Common myeloid progenitor, CD34-positive (primary cell): Measurements from ENCODE around the gene TSPAN18.

Experiments
- CTCF ChIA-PET: fragments of 350-600 bp; sonication (Branson Sonifier 250); formaldehyde crosslinking; loops from one replicate; lab custom pipeline; 2021; ENCODE audit warnings: antibody characterized with exemption; lab: Charles Lee
- POLR2A ChIA-PET: fragments of 350-600 bp; sonication (Branson Sonifier 250); formaldehyde crosslinking; loops from one replicate; lab custom pipeline; 2021; ENCODE audit warnings: antibody characterized with exemption; lab: Charles Lee
- DNase-seq, 3 donors: peaks; one replicate each; pipeline versions ENCODE4 v3.0.0 to v3.0.0-alpha.2; 2013
- H3K27ac ChIP-seq, 2 experiments: 1 replicate in 1 of 2; 2 replicates in 1 of 2; pipeline ENCODE4 v1.7.0; 2013; ENCODE audit warnings: inconsistent platforms in 2 of 2, low read length in 2 of 2, mild to moderate bottlenecking in 2 of 2, low read depth in 1 of 2, moderate library complexity in 1 of 2; ENCODE audit not compliant: severe bottlenecking in 2 of 2, insufficient read depth in 1 of 2, poor library complexity in 1 of 2
- H3K27me3 ChIP-seq, 5 experiments: replicated peaks in 2 of 5; 1 replicate in 3 of 5; 2 replicates in 2 of 5; pipeline versions ENCODE4 v1.6.1 to v1.7.0; 2013; ENCODE audit warnings: low read length in 4 of 5, mild to moderate bottlenecking in 2 of 5, moderate library complexity in 2 of 5, inconsistent platforms in 1 of 5; ENCODE audit not compliant: insufficient read depth in 5 of 5, control insufficient read depth in 4 of 5
- H3K36me3 ChIP-seq, 4 experiments: 1 replicate in 2 of 4; 2 replicates in 2 of 4; pipeline versions ENCODE4 v1.6.1 to v1.7.0; 2013; ENCODE audit warnings: low read length in 3 of 4, control low read depth in 1 of 4, mild to moderate bottlenecking in 1 of 4; ENCODE audit not compliant: control insufficient read depth in 4 of 4, insufficient read depth in 4 of 4
- H3K4me1 ChIP-seq, 4 experiments: 1 replicate in 3 of 4; 2 replicates in 1 of 4; pipeline versions ENCODE4 v1.6.1 to v1.7.1; 2013; ENCODE audit warnings: low read length in 3 of 4, mild to moderate bottlenecking in 3 of 4, control low read depth in 1 of 4, inconsistent platforms in 1 of 4, moderate library complexity in 1 of 4; ENCODE audit not compliant: control insufficient read depth in 4 of 4, insufficient read depth in 4 of 4; ENCODE audit errors: control extremely low read depth in 1 of 4
- H3K4me3 ChIP-seq, 7 experiments: 1 replicate in 4 of 7; 2 replicates in 3 of 7; pipeline versions ENCODE4 v1.5.1 to v1.7.0; 2013; ENCODE audit warnings: mild to moderate bottlenecking in 7 of 7, low read length in 6 of 7, moderate library complexity in 6 of 7, inconsistent platforms in 2 of 7, low read depth in 2 of 7, control low read depth in 1 of 7; ENCODE audit not compliant: insufficient read depth in 4 of 7, control insufficient read depth in 1 of 7; ENCODE audit errors: extremely low read depth in 1 of 7
- H3K9me3 ChIP-seq, 5 experiments: 1 replicate in 4 of 5; 2 replicates in 1 of 5; pipeline versions ENCODE4 v1.6.1 to v1.7.1; 2013; ENCODE audit warnings: low read length in 4 of 5, mild to moderate bottlenecking in 2 of 5, inconsistent platforms in 1 of 5, low read depth in 1 of 5, moderate library complexity in 1 of 5; ENCODE audit not compliant: control insufficient read depth in 4 of 5, insufficient read depth in 2 of 5; ENCODE audit errors: control extremely low read depth in 1 of 5
- whole genome bisulfite sequencing: methylation state at CpG from one replicate; pipeline ENCODE4 v1.1.5; 2013; ENCODE audit not compliant: insufficient coverage; 5-methylcytosine and 5-hydroxymethylcytosine counted together

TSPAN18 gene

DNA sequence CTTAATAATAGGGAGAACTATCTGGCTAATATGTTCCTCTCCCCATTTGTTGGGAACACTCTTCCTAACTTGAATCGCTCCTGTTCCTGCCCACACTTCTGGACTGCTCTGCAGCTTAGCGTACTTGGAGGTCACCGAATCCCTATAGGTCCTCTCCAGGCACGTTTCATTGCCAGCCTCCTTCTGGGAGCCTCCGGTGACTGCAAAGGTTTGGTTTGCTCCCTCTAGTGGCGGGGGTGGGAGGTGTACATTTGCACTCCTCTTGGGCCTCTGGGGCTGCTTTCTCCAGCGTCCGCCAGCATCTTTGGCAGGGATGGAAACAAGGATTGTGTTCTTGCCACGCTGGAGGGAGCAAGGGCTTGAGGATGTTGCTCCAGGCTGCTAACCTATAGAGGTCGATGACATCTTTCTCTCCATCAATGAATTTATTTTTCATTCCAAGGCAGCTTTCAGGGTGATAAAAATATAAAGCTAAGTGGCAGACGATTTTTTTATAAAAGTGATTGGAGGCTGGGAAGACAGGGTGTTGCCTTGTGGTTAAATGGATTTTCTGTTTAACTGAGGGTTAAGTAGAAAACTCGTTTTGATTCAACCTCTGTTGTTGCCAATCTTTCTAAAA, 48.7 kb downstream of the TSPAN18 start:
- DNase-seq: peak; percentile 64 to 74 (median 67)
- ChIA-PET CTCF (interaction anchor here (0.7 to 5.7 kb wide), 22 partner anchors 11 to 252 kb away, joined by 3 to 60 read pairs (median 4); partner anchors contain the start of gene TSPAN18), POLR2A (interaction anchor here (0.6 kb wide), 1 partner anchor 347 kb away, joined by 3 read pairs; no protein-coding TSS in a partner anchor)
- H3K4me3 ChIP-seq: no peak overlapping the region
- no peaks in the 10 kb centered on the region for H3K36me3 ChIP-seq
- peaks cover 0 to 2% (median 0%) of the 10 kb centered on the region in 5 experiments for H3K9me3 ChIP-seq
- H3K4me1 ChIP-seq: no peaks in the 10 kb centered on the region
- peaks cover 0 to 8% (median 0%) of the 10 kb centered on the region in 5 experiments for H3K27me3 ChIP-seq
- no peak overlapping the region for H3K27ac ChIP-seq
- 65% methylated on average over 5 of the region's 12 CpGs for WGBS

- H3K4me3 ChIP-seq: no peak overlapping the region
- H3K4me1 ChIP-seq: peaks cover 0 to under 1% (median 0%) of the 10 kb centered on the region in 4 experiments
- no peak for DNase-seq
- no peaks in the 10 kb centered on the region for H3K36me3 ChIP-seq
- POLR2A ChIA-PET: interaction anchor here (0.6 kb wide), 1 partner anchor 347 kb away, joined by 3 read pairs; no protein-coding TSS in a partner anchor
- CTCF ChIA-PET: interaction anchor here (0.7 to 5.7 kb wide), 21 partner anchors 12 to 252 kb away, joined by 3 to 60 read pairs (median 4); partner anchors contain the start of gene TSPAN18
- peaks cover 0 to 8% (median 0%) of the 10 kb centered on the region in 5 experiments for H3K27me3 ChIP-seq
- peaks cover 0 to 2% (median 0%) of the 10 kb centered on the region in 5 experiments for H3K9me3 ChIP-seq
- no peak overlapping the region for H3K27ac ChIP-seq
- WGBS: 91% methylated on average over 5 of the region's 7 CpGs
Observed at GRCh38 chr11:44775985-44776446, 49.3 kb downstream of the TSPAN18 start.

- 98% methylated on average over 6 of the region's 6 CpGs for WGBS
- ChIA-PET CTCF (interaction anchor here (0.6 to 5.7 kb wide), 15 partner anchors 11 to 219 kb away, joined by 3 to 60 read pairs (median 6); no protein-coding TSS in a partner anchor), POLR2A (no interaction called here)
- peaks cover 0 to 6% (median 0%) of the 10 kb centered on the region in 5 experiments for H3K27me3 ChIP-seq
- H3K4me1 ChIP-seq: peaks cover 0 to 4% (median 0%) of the 10 kb centered on the region in 4 experiments
- no peak for DNase-seq
- no peak overlapping the region for H3K27ac ChIP-seq
- H3K36me3 ChIP-seq: no peaks in the 10 kb centered on the region
- H3K4me3 ChIP-seq: no peak overlapping the region
- peaks cover 0 to 2% (median 0%) of the 10 kb centered on the region in 5 experiments for H3K9me3 ChIP-seq
Observed at GRCh38 chr11:44776551-44777208, 49.9 kb downstream of the TSPAN18 start.

DNA sequence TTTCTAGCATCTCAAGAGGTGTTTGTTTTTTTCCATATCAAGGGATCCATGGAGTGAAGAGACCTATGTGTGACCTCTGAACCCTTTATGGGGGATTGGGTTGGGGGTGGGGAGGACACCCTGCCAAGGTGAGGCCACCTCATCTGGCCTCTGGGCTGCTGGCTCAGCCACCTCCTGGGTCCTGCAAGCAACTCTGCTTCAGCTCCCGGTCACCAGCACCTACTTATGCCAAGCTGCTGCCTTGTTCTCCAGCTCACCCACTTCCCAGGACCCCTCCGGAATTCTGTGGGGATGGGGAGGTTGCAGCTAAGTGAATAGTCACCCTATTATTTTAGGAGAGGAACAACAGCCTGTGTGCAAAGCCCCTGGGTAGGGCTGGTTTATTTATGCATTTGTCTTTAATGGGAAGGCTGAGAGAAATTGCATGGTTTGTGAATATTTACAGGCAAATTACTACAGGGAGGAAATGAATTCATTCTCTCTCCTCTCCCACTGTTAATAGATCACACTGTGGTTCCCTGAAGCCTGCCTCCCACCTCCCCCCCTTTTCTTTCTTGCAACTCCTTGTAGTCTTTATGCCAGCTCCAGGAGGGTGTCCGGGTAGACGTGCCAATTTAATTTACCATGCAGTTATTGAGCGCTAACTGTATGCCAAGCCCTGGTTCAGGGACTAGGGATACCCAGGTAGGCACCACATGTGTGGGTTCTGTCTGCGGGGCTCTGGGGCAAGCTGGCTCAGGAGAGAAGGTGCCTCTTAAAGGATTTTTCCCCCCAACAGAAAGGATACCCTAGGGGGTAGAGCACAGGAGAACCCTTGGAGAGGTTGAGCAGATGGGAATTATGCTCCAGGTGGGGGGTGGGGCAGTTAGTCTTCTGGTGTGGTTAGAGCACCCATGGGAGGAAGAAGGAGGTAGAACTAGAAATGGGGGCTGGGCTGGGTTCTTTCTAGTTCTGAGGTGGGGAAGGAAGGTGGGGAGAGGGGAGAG, 50.7 kb downstream of the TSPAN18 start:
- POLR2A ChIA-PET: no interaction called here
- 100% methylated on average over 3 of the region's 6 CpGs for WGBS
- no peak for DNase-seq
- Histone ChIP-seq H3K36me3 (no peaks in the 10 kb centered on the region), H3K27me3 (peaks cover 0 to 6% (median 0%) of the 10 kb centered on the region in 5 experiments), H3K9me3 (no peaks in the 10 kb centered on the region), H3K27ac (no peak overlapping the region), H3K4me3 (no peak overlapping the region), H3K4me1 (peaks cover 0 to 4% (median 0%) of the 10 kb centered on the region in 4 experiments)
- CTCF ChIA-PET: interaction anchor here (0.6 to 5.7 kb wide), 12 partner anchors 10 to 220 kb away, joined by 3 to 60 read pairs (median 6); no protein-coding TSS in a partner anchor

DNA sequence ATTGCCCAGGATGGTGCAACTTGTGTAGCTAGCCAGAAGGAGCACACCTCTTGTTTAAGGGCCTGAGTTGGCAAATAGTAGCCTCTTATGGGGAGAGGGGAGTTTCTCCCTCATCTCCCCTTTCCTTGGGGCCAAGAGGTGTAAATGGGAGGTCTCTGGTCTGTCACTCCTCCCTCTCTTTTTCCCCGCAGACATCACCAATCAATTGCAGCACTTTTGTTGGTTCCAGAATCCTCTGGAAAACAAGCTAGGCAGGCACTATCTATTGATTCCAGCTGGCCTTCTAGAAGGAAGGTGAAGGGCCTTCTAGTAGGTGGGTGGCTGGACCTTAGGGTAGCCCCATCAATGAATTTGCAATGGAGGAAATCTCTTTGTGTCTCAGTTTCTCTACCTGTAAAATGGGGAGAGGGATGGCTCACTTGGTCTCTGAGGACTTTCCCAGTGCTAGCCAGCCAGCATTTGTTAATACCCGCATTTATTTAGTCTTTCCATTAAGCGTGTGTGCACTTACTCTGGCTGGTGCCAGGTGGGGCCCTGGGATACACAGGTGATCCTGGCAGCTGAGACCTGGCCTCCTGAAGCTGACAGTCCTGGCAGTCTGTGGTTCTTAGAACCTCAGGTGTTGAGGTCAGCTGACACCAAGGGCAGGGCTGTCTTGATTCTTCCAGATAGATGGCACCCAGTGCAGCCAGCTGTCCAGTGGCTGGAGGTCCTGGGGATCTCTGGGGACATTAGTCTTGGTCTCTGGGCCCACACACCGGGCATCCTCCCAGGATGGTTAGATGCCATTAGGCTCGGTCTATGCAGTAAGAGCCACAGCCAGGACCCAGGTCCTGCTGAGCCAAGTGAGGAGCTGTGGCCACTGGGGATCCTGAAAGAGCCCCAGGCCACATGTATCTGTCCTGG, 51.7 kb downstream of the TSPAN18 start:
- no peaks in the 10 kb centered on the region for H3K36me3 ChIP-seq
- 97% methylated on average over 4 of the region's 5 CpGs for WGBS
- peaks cover 0 to 4% (median 0%) of the 10 kb centered on the region in 4 experiments for H3K4me1 ChIP-seq
- DNase-seq: no peak
- ChIA-PET CTCF (interaction anchor here (0.6 to 5.7 kb wide), 5 partner anchors 10 to 49 kb away, joined by 3 to 60 read pairs (median 3); no protein-coding TSS in a partner anchor), POLR2A (no interaction called here)
- H3K4me3 ChIP-seq: no peak overlapping the region
- no peak overlapping the region for H3K27ac ChIP-seq
- no peaks in the 10 kb centered on the region for H3K9me3 ChIP-seq
- peaks cover 0 to 5% (median 0%) of the 10 kb centered on the region in 5 experiments for H3K27me3 ChIP-seq
